Femur (tissue), 1 donor: ENCODE data around the gene RAC3.

ENCODE experiments used
- DNase-seq: peaks from one replicate; pipeline ENCODE4 v3.0.0-alpha.2; 2017

Gene RAC3

DNA sequence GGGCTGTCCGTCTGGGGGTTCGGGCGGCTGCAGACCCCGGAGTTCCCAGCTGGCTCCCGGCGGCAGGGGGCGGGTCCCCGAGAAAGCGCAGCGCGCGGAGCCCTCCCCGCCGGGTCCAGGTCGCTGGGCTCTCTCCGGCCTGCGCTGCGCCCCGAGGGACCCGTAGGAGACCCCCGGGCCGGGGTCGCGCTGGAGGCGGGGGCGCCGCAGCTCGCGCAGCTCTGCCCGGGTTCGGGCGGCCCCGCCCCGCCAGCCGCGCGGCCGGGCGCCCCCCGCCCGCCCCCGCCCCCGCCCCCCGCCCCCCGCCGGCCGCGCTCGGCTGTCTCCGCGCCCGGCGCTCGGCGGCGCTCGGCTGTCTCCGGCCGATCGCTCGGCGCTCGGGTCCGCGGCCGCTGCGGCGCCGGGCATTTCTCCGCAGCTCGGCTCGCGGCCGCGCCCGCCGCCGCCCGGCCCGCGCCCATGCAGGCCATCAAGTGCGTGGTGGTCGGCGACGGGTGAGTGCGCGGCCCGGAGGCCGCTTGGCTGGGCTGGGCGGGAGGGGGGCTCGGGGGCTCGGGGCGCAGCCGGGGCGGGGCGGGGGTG, at the start of gene RAC3:
RAC3 (plus strand) TSS at position 376 of the 582 bp plus-strand sequence; CDS start at position 460, 84 bp downstream.
- DNase-seq, result no peak

DNA sequence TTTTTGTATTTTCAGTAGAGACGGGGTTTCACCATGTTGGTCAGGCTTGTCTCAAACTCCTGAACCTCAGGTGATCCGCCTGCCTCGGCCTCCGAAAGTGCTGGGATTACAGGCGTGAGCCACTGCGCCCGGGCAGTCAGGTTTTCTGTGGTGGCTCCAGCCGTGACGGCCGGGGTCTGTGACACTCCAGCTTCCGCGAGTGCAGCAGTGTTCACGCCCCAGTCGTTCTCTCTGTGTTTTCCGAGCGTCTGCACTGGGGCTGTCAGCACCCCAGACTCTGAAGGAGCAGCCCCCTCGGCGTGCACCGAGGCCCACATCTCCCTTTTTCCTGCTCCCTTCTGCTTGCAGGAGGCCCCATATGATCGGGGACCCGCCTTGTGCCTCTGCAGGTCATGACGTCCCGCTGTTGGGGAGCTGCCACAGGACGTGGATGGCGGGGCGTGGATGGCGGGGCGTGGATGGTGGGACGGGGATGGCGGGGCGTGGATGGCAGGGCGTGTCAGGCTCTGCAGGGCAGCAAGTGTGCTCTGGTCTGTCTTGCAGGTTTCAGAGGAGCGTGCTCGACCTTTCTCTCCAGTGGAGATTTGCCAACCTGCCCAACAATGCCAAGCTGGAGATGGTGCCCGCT, 48.4 kb upstream of the RAC3 start:
- DNase-seq, result no peak

DNA sequence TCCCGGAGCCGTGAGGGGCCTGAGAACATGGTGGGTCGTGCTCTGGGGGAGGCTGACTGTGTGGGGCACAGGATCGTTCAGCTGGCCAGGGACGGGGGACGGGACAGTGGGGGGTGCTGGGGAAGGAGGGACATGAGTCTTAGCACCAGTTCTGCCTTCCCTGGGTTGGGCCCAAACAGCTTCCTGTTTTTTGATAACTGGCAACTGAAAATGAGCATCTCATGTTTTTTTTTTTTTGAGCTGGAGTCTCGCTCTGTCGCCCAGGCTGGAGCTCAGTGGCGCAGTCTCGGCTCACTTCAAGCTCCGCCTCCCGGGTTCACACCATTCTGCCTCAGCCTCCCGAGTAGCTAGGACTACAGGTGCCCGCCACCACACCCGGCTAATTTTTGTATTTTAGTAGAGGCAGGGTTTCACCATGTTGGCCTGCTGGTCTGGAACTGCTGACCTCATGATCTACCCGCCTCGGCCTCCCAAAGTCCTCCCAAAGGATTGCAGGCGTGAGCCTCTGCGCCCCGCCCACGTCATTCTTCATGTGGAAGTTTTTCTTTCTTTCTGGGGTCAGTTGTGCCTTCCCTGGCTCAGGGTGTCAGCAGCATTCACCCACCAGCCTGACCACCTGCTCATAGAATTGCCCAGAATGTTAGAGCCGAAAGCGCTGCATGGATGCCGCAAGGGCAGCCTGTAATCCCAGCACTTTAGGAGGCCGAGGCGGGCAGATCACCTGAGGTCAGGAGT, 47.7 kb upstream of the RAC3 start:
- no peak for DNase-seq

DNA sequence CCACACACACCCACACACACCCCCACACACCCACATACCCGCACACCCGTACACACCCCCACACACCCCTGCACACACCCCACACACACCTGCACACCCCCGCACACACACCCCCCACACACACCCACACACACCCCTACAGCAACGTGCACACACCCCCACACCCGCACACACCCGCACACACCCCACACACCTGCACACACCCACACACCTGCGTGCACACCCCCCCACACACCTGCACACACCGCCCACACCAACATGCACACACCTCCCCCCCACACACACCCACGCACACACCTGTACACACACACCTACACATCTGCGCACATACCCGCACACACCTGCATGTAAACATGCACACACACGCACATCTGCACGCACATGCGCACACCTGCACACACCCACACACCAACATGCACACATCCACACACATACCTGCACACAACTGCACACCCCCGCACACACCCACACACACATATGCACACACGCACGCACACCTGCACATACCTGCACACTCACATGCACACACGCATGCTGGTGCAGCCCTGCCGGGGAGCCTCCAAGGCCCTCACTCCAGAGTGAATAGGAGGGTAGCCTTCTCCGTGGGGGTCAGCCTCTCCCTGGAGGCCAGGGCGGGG, 46.6 kb upstream of the RAC3 start:
- no peak for DNase-seq

DNA sequence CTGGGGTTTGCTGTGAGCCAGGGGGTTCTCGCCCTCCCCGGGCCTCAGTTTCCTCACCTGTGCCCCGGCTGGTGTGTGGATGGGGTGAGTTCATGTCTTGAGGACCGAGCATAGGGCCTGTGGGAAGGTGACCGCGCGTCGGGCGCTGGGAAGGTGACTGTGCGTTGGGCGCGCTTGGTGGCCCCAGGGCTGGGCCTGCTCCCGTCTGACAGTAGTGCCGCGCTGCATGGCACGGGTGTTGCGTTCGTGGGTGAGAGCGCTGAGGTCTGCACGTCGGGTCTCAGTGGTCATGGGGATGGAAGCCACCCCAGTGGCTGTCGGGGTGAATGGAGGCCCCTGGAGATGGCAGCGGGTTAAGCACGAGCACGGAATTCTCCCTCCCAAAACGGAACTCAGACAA, 44.9 kb upstream of the RAC3 start:
- DNase-seq, result no peak

DNA sequence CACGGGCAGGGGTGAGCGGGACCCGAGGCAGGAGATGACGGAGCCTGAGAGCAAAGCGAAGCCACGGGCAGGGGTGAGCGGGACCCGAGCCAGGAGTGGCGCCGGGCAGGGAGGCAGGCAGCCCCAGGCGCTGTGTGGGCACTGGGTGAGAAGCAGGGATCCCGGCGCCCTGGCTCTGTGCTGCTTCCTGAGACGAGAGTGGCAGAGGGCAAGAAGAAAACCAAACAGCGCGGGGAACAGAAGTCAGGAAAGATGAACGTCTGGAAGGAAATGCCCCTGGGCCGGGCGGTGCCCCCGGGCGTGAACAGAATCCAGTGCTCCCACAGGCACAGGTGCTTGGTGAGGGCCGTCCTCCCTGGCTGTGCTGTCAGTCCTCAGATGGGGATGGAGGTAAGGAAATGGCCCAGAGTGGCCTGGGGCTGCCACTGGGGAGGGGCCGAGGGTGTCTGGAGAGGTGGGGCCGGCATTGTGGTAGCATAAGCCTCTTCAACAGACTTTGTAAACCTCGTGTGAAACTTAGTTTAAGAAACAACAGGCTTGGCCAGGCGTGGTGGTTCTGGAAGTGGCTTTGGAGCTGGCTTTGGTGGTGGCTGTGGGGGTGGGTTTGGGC, 44.2 kb upstream of the RAC3 start:
- DNase-seq, result no peak

DNA sequence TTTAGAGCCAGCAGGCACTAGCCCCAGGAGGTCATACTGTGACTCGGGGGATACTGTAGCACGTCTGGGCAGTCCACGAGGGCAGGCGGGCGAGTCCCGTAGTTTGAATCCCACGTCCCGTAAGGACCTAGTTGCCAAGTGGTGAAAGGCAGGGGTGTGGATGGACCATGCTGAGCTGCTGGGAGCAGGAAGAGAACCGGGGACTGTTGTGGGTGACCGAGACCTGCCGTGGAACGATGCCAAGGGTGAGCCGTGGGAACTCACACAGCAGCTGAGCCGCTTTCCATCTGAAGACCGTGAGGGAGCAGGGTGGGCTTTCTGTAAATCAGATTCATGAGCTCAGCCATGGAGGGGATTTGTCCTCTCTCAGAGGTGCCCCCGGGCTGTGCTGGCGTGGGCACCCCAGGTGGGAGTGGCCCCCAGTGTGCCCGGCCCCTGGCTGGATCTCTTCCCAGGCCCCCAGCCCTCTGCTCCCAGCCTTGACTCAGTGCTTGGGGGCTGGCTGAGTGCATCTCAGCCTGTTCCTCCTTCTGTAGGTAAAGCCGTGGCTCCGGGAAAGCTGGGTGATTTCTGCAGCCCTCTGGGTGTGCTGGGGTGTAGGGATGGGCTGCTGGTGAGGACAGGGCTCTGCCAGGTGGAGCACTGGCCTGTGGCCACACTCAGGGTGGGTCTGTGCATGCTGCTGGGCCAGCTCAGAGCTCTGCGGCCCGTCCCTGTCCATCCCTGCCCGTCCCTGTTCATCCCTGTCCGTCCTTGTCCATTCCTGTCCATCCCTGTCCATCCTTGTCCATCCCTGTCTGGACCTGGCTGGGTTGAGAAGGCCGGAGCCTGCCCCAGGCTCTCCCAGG, 40.4 kb upstream of the RAC3 start:
- DNase-seq, result no peak

DNA sequence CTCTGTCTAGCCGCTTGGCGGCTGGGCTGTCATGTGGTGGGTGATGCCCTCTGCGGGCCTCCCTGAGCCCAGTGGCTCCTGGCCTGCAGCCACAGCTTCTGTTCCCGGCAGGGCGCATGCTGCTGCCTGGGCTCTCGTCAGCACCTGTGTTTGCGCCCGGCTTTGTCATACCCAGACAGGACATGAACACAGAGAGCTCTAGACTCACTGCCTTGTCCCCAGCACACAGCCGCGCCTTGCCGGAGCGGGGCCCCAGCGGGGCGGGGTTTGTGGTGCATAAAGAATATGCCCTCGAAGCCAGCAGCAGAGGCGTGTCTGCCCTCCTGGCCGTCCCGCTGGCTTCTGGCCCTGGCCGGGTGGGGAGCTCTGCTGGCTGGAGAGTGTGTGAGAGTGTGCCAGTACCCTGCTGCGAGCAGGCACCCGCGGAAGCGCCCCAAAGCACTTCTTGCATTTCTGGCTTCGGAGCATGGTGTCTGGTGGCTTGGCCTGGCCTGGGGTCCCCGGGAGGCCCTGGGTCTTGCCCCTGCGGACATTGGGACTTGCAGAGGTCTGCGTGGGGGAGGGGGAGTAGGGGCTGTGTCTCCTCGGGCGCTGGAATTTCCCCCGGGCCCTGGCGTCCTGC, 39.7 kb upstream of the RAC3 start:
- DNase-seq, result peak; percentile 91

DNA sequence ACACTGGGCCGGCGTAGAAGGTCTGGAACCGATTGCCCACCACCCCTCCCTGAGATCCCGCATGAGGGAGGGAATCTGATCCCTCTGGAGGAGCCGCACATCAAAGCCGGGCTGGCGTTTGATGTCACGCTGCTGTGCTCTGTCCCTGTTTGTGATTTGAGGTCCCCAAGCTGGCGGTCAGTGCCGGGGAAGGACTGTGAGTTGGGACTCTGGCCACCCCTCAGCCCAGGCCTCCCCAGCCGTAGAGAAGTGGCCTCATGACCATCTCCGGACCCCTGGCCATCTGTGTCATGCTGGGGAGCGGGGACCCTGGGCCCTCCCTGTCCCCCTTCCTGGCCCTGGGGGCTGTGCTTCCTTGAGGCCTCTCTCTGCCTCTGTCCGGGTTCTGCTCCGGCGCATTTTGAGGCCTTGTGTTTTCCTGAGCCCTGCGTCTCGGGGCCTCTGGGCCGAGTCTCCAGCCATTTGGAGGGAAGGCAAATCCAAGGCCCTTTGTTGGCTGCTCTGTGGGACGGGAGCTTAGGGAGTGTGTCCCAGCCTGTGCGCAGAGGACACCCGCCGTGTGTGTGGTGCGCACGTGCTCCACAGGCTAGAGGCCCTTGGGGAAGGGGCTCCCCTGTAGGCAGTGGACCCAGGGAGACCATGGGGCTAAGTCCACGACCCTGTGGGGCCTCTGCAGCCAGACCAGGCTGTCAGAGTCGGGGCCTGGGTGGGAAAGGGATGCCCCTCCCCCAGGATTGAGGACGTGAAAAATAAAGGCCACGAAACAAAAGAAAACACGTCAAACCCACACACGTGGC, 39.0 kb upstream of the RAC3 start:
- no peak for DNase-seq

DNA sequence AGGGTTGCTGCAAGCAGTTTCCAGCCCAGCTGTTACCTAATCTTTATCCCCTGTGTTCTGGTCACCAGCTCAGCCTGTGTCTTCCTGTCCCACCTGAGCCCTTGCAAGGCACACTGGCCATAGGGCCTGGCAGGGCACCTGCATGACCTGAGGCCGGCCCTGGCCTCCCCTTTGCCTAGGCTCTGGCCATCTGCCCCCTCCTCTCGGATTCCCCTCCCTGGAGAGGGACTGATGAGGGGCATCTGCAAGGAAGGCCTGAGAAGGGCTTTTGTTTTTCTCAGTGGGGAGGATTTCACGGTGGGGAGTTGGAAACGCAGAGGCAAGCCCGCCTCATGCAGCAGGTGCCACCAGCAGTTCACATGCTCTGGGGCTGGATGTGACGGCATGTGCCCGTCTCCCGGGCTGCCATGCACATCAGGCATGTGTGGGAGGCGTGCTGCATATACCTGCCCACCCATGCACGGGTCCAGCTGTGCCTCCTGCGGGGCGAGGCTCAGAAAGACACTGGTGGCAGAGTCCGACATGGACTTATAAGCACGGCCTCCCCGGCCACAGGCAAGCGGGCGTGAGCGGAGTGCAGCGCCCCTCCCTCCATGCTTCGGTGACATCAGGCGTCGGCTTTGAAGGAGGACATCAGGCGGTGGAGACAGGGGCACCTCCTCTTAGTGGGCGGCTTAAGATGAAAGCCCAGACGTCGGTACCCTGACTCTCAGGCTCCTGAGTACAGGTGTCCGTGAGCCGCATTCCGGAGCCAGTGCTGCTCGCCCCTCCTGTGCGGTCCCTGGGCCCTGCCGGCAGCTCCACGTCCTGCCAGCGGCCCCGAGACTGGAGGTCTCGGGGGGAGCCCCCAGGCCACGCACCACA, 37.5 kb upstream of the RAC3 start:
- DNase-seq, result no peak

DNA sequence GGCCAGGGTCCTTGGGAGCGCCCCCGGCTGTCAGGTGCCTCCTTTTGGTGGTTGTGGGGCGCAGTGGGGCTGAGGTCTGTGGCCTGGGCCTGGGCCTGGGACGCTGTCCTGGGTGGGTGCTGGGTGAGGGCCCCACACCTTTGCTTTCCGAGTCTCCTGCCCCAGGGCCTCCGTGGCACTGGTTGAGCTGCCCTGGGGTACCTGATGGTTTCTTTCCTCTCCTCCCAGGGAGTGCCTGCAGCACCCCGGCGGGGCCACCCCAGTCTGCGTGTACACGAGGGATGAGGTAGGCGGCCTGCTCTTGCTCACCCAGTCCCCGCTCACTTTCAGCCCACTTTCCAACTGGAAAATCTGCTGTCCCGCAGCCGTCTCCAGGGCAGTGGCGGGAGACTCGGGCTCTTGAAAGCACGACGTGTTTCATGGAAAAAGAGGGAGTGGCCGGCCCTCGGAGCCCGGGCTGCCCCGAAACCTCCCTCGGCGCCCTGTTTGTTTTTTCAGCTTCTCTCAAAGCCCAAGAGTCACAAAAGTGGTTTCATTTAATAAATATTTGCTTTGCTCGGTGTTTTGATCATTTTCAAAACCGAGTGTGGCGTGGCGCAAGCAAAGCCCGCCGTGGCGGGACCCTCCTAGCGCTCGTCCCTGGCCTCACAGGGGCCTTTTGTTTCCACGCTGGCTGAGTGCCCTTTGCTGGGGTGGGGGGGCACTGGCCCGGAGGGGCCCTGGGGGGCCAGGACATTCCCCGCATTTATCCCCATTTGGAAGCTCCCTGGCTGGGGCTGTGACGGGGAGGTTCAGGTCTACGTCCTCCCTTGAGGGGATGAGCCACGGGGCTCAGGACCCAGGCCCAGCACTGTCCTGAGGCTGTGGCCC, 36.6 kb upstream of the RAC3 start:
- DNase-seq, result peak; percentile 52

DNA sequence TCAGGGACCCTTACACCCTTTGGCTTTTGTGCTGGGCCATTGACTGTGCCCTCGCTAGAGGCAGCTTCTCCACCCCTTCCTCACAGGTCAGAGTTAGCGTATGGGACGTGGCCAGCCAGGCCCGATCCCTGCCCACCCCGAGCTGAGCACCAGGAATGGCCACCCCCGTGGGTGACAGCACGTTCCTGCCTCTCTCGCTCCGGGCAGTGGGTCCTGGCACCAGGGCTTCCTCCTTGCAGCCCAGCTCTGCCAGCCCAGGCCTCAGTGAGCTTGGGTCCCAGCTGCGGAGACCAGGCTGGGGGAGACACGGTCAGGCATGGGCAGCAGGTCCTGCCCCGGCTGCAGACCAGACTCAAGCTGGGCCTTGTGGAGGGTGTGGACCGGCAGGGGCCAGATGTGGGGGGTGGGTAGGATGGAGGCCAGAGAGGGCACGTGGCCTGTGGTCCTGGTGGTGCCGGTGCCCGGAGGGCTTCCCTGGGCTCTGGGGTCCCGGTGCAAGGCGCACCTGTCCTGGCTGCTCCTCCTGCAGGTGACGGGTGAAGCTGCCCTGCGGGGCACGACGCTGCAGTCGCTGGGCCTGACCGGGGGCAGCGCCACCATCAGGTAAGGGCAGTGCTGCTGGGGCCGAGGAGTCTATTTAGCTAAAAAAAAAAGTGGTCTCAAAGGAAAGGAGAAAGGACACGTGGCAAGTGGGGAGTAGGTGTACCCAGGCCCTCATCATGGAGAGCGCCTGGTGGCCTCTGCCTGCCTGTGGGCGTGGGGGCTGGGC, 35.8 kb upstream of the RAC3 start:
- DNase-seq, result no peak

DNA sequence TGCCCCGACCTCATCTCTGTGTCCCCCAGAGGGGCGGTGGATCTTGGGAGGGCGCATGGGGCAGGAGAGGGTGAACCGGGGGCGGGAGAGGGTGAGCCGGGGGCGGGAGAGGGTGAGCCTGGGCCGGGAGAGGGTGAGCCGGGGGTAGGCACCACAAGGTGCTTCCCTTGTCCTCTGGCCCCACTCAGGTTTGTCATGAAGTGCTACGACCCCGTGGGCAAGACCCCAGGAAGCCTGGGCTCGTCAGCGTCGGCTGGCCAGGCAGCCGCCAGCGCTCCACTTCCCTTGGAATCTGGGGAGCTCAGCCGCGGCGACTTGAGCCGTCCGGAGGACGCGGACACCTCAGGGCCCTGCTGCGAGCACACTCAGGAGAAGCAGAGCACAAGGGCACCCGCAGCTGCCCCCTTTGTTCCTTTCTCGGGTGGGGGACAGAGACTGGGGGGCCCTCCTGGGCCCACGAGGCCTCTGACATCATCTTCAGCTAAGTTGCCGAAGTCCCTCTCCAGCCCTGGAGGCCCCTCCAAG, 35.2 kb upstream of the RAC3 start:
- no peak for DNase-seq

DNA sequence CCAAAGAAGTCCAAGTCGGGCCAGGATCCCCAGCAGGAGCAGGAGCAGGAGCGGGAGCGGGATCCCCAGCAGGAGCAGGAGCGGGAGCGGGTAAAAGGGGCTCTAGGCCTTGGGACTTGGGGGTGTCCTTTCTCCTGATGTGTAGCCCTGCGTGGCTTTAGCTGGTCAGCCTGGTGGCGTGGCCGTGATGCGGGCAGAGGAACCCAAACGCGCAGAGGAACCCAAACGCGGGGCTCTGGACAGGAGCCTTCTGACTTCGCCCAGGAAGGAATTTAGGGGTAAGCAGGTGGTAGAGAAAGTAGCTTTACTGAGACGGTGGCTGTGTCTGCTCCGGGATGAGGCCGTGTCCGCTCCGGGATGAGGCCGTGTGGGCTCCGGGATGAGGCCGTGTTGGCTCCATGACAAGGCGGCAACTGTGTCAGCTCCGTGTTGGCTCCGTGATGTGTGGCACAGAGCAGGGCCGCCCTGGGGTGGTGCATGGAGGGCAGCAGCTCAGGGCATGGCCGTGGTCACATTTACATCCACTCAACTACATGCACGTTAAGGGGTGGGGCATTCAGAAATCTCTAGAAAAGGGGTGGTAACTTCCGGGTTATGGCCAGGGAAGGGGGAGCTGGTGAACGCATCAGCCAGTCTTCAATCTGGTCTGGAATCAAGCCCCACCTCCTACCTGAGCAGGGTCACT, 34.6 kb upstream of the RAC3 start:
- DNase-seq, result no peak

DNA sequence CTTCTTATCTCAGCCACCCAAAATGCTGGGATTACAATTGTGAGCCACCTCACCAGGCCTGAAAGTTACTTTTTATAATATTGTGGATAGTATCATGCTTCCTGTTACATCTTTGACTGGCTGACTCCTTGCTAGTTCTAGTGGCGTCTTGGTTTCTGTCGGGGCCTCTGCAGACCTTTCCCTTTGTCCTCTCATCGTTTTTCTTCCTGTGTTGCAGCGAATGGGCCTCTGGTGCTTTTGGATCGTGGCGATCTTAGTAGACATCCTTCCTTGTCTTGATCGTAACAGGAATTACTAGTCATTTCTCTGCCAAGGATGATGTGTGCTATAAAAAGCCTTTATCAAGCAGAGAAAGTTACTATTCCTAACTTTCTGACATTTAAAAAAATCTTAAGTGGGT, 33.3 kb upstream of the RAC3 start:
- DNase-seq, result no peak

DNA sequence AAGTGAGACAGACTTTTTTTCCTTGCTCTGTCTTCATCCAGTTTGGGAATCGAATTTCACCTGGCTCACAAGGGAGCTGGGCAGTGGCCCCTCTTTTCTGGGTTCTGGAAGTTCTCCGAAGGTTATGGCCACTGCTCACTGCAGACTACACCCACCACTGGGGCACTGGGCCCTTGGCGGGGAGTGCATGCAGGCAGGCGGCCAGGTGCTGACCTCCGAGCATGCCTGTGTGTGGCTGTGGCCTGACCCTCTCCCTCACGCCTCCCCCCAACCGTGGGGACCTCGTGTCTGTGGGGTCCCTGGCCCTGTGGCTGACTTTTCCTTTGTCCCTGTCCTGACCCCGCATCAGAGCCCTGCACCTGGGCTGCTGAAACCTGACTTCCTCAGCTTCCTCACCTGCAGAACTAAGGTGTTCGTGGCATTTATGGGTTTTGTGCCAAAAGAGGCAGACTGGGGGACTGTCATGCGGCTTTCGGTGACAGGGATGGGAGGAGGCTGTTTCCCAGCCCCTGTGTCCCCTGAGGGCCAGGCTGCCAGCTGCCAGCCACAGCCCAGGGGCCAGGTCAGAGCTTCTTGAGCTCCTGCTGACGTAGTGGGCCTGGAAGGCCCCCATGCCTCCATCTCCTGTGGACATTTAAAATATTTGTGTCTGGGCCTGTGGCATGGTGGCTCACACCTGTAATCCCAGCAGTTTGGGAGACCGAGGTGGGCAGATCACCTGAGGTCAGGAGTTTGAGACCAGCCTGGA, 32.6 kb upstream of the RAC3 start:
- DNase-seq, result peak; percentile 47

DNA sequence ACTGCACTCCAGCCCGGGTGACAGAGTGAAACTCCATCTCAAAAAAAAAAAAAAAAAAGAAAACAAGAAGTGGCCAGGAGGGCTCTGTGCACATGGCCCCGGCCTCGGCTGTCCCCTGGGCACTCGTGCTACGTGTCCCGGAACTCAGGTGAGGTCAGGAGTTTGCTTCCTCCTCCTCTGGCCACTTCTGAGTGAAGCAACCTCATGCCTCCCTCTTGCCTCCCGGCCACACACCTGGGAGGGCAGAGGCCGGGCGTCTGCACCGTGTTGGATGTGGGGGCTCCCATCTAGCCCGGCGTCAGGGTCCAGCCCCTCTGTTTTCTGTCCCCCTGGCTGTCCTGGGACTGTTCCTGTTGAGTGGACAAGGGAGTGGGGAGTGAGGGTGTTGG, 31.9 kb upstream of the RAC3 start:
- no peak for DNase-seq
